Neural cell (in vitro differentiated cells): ENCODE results near the gene COL23A1. TPM values are rescaled to one million over a fixed set of nuclear protein-coding genes. Genes with fewer than 3 reads are reported as not detected.

ENCODE experiments used
- H2AFZ ChIP-seq: fragments of 200-600, 300-800 bp; sonication (generic), shearing (Covaris generic); 2 replicates; pipeline ENCODE4 v1.6.0; 2014; ENCODE audit warnings: low read depth, mild to moderate bottlenecking, antibody characterized with exemption, low read length, moderate library complexity
- H3F3A ChIP-seq: fragments of 200-600 bp; shearing (Covaris generic); 2 replicates; pipeline ENCODE4 v1.6.1; 2016; ENCODE audit warnings: mild to moderate bottlenecking, moderate library complexity, mixed read lengths, antibody characterized with exemption, low read length; ENCODE audit not compliant: insufficient read depth, poor library complexity, severe bottlenecking
- H3K27ac ChIP-seq: fragments of 200-600, 300-800 bp; sonication (generic), shearing (Covaris generic); 2 replicates; pipeline ENCODE4 v1.5.1; 2014; ENCODE audit warnings: mild to moderate bottlenecking, low read length, moderate library complexity
- H3K27me3 ChIP-seq: fragments of 300-800, 200-600 bp; sonication (generic), shearing (Covaris generic); 2 replicates; pipeline ENCODE4 v1.6.0; 2014; ENCODE audit warnings: mild to moderate bottlenecking, low read depth, low read length, moderate library complexity; ENCODE audit not compliant: insufficient read depth
- H3K36me3 ChIP-seq: fragments of 300-800, 200-600 bp; sonication (generic), shearing (Covaris generic); 2 replicates; pipeline ENCODE4 v1.5.1; 2014; ENCODE audit warnings: mild to moderate bottlenecking, antibody characterized with exemption, low read length, moderate library complexity; ENCODE audit not compliant: insufficient read depth
- H3K4me2 ChIP-seq: fragments of 300-800, 200-600 bp; sonication (generic), shearing (Covaris generic); 2 replicates; pipeline ENCODE4 v1.6.0; 2014; ENCODE audit warnings: mild to moderate bottlenecking, low read length
- H3K4me3 ChIP-seq: fragments of 300-800, 200-600 bp; sonication (generic), shearing (Covaris generic); 2 replicates; pipeline ENCODE4 v1.5.1; 2014; ENCODE audit warnings: mild to moderate bottlenecking, low read length, moderate library complexity
- H3K79me2 ChIP-seq: fragments of 200-600 bp; shearing (Covaris generic); replicated peaks from 2 replicates; pipeline ENCODE4 v1.6.0; 2014; ENCODE audit warnings: mild to moderate bottlenecking, low read length, moderate library complexity; ENCODE audit not compliant: insufficient read depth
- H3K9ac ChIP-seq: fragments of 300-800, 200-600 bp; sonication (generic), shearing (Covaris generic); 2 replicates; pipeline ENCODE4 v1.6.1; 2016; ENCODE audit warnings: mild to moderate bottlenecking, low read length, mixed read lengths
- H3K9me2 ChIP-seq: fragments of 200-600 bp; shearing (Covaris generic); 2 replicates; pipeline ENCODE4 v1.6.1; 2016; ENCODE audit warnings: mild to moderate bottlenecking, low read length, mixed read lengths; ENCODE audit not compliant: insufficient read depth
- H3K9me3 ChIP-seq: fragments of 200-600, 300-800 bp; sonication (generic), shearing (Covaris generic); 2 replicates; pipeline ENCODE4 v1.6.1; 2016; ENCODE audit warnings: mild to moderate bottlenecking, mixed run types, low read length, moderate library complexity, mixed read lengths
- H4K20me1 ChIP-seq: fragments of 200-600 bp; shearing (Covaris generic); 2 replicates; pipeline ENCODE4 v1.6.1; 2016; ENCODE audit warnings: mild to moderate bottlenecking, mixed run types; ENCODE audit not compliant: insufficient read depth
- EP300 ChIP-seq: fragments of 450-650 bp; conservative IDR thresholded peaks from 2 replicates; pipeline ENCODE4 v1.6.1; 2014; ENCODE audit warnings: antibody characterized with exemption, mild to moderate bottlenecking, moderate library complexity; ENCODE audit not compliant: poor library complexity, severe bottlenecking
- EZH2 ChIP-seq: fragments of 200-600, 300-800 bp; shearing (Covaris generic), sonication (generic); IDR thresholded peaks from 2 replicates; pipeline ENCODE4 v1.6.1; 2014; ENCODE audit warnings: antibody characterized with exemption, low read length, borderline replicate concordance, mild to moderate bottlenecking; ENCODE audit not compliant: insufficient read depth, poor library complexity, severe bottlenecking
- MXI1 ChIP-seq: fragments of 450-650 bp; conservative IDR thresholded peaks from 2 replicates; pipeline ENCODE4 v1.6.1; 2014; ENCODE audit warnings: antibody characterized with exemption, mild to moderate bottlenecking; ENCODE audit not compliant: poor library complexity, severe bottlenecking
- POLR2AphosphoS5 ChIP-seq: IDR thresholded peaks from 2 replicates; pipeline ENCODE4 v1.6.1; 2012
- RAD21 ChIP-seq: fragments of 450-650 bp; conservative IDR thresholded peaks from 2 replicates; pipeline ENCODE4 v1.6.1; 2014; ENCODE audit warnings: antibody characterized with exemption, mild to moderate bottlenecking, moderate library complexity
- SMC3 ChIP-seq: fragments of 450-650 bp; conservative IDR thresholded peaks from 2 replicates; pipeline ENCODE4 v1.6.1; 2014; ENCODE audit warnings: antibody characterized with exemption, mild to moderate bottlenecking, moderate library complexity; ENCODE audit not compliant: poor library complexity
- TAF1 ChIP-seq: IDR thresholded peaks from 2 replicates; pipeline ENCODE4 v1.6.1; 2012; ENCODE audit warnings: low read depth
- polyA plus RNA-seq: library from polyadenylated mRNA; depleted of rRNA; stranded (reverse); fragments of >200 nt; gene quantifications from 2 replicates; pipeline ENCODE4 v1.2.3, GENCODE V29; 2014
- TF ChIP-seq, protein P1 (sequence below): IDR thresholded peaks from 2 replicates; pipeline ENCODE4 v1.6.1; 2012; ENCODE audit warnings: borderline replicate concordance
- TF ChIP-seq, protein P2 (sequence below): fragments of 450-650 bp; IDR thresholded peaks from 2 replicates; pipeline ENCODE4 v1.5.1; 2014; ENCODE audit warnings: antibody characterized with exemption, mild to moderate bottlenecking, moderate library complexity; ENCODE audit not compliant: poor library complexity, severe bottlenecking

COL23A1 gene
- polyA plus RNA-seq, 1 donor from 2014 or later = not detected

DNA sequence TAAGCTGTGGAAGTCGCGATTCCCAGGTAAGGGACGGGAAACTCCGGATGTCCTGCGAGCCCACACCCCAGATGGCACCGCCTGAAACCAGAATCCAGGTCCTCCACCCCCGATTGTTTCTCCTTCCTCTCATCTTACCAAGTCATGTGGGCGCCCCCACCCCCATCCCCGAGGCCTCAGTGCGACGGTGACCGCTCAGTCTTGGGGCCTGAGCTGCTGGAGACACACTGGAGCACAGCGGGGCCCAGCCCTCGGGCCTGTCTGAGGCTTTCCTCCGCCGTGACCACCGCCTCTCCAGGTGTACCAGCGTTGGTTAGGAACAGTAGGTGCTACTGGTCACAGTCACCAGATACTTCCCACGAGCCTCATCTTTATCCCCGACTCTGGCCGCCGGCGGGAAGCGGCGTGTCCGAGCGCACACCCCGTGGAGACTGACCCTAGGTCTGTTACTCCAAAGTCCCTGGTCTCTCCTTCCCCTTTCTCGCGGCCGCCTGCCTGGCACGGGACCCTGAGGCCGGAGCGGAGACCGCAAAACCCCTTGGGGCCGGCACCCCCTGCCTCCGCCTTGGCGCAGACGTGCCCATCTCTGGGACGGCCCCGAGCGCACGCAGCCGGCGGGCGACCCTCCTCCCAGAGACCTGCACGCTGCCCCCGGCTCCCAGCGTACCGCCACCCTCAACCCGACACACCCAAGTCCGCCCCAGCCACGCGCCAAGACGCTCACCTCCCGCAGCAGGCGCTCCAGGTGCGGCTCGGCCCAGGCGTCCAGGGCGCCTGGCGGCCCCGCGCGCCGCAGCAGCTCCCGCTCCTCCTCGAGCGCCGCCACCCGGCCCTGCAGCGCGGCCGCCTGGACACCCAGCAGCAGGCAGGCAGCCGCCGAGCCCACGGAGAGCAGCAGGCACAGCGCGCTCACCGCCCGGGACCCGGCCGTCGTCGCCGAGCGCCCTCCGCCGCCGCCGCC, 733 bp downstream of the COL23A1 start:
- no peaks in the 10 kb centered on the region for H4K20me1 ChIP-seq
- H3K4me2 ChIP-seq = no peak overlapping the region
- H3K4me3 ChIP-seq = peak overlapping the region; percentile 64
- H3K9me3 ChIP-seq = no peaks in the 10 kb centered on the region
- TF ChIP-seq MXI1 (no peak), EP300 (no peak), SMC3 (peak; percentile 60), RAD21 (peak; percentile 53), EZH2 (peak; percentile 39)
- TF ChIP-seq, protein P1, sequence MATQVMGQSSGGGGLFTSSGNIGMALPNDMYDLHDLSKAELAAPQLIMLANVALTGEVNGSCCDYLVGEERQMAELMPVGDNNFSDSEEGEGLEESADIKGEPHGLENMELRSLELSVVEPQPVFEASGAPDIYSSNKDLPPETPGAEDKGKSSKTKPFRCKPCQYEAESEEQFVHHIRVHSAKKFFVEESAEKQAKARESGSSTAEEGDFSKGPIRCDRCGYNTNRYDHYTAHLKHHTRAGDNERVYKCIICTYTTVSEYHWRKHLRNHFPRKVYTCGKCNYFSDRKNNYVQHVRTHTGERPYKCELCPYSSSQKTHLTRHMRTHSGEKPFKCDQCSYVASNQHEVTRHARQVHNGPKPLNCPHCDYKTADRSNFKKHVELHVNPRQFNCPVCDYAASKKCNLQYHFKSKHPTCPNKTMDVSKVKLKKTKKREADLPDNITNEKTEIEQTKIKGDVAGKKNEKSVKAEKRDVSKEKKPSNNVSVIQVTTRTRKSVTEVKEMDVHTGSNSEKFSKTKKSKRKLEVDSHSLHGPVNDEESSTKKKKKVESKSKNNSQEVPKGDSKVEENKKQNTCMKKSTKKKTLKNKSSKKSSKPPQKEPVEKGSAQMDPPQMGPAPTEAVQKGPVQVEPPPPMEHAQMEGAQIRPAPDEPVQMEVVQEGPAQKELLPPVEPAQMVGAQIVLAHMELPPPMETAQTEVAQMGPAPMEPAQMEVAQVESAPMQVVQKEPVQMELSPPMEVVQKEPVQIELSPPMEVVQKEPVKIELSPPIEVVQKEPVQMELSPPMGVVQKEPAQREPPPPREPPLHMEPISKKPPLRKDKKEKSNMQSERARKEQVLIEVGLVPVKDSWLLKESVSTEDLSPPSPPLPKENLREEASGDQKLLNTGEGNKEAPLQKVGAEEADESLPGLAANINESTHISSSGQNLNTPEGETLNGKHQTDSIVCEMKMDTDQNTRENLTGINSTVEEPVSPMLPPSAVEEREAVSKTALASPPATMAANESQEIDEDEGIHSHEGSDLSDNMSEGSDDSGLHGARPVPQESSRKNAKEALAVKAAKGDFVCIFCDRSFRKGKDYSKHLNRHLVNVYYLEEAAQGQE = no peak
- TF ChIP-seq, protein P2, sequence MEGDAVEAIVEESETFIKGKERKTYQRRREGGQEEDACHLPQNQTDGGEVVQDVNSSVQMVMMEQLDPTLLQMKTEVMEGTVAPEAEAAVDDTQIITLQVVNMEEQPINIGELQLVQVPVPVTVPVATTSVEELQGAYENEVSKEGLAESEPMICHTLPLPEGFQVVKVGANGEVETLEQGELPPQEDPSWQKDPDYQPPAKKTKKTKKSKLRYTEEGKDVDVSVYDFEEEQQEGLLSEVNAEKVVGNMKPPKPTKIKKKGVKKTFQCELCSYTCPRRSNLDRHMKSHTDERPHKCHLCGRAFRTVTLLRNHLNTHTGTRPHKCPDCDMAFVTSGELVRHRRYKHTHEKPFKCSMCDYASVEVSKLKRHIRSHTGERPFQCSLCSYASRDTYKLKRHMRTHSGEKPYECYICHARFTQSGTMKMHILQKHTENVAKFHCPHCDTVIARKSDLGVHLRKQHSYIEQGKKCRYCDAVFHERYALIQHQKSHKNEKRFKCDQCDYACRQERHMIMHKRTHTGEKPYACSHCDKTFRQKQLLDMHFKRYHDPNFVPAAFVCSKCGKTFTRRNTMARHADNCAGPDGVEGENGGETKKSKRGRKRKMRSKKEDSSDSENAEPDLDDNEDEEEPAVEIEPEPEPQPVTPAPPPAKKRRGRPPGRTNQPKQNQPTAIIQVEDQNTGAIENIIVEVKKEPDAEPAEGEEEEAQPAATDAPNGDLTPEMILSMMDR = peak; percentile 55
- no peak overlapping the region for H2AFZ ChIP-seq
- H3K27ac ChIP-seq = no peak overlapping the region
- H3K27me3 ChIP-seq = peaks cover 42% of the 10 kb centered on the region
- H3F3A ChIP-seq = peaks cover 4% of the 10 kb centered on the region
- H3K36me3 ChIP-seq = no peaks in the 10 kb centered on the region
- no peaks in the 10 kb centered on the region for H3K9me2 ChIP-seq
- H3K9ac ChIP-seq = no peak overlapping the region
- no peaks in the 10 kb centered on the region for H3K79me2 ChIP-seq

DNA sequence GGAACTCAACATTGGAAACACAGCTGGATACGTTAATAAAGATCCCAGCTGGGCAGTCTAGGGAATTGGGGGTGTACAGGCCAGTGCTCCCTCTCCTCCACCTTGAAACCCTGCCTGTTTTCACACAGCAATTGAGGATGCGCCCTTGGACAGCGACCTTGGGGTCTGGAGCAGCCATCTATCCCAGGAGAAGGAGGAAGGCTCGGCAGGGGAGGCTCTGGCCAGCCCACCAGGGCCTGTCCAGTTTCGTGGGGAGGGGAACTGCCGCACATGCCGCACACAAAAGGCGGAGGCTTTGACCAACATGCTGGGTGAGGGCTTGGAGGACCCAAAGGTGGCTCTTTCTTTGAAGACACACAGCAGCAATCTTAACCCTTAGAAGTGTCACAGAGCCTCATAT, 1.4 kb downstream of the COL23A1 start:
- Histone ChIP-seq H3K27ac (no peak overlapping the region), H3K36me3 (no peaks in the 10 kb centered on the region), H2AFZ (no peak overlapping the region), H3K27me3 (peaks cover 42% of the 10 kb centered on the region), H3K4me3 (no peak overlapping the region), H4K20me1 (no peaks in the 10 kb centered on the region), H3K79me2 (no peaks in the 10 kb centered on the region), H3K4me2 (no peak overlapping the region), H3K9ac (no peak overlapping the region), H3K9me2 (no peaks in the 10 kb centered on the region), H3F3A (peaks cover 4% of the 10 kb centered on the region), H3K9me3 (no peaks in the 10 kb centered on the region)
- TF ChIP-seq POLR2AphosphoS5 = no peak
- no peak for TF ChIP-seq RAD21
- TF ChIP-seq EZH2 = no peak
- no peak for TF ChIP-seq EP300
- TF ChIP-seq TAF1 = no peak
- TF ChIP-seq, protein P1 = no peak
- TF ChIP-seq, protein P2 = no peak
- no peak for TF ChIP-seq SMC3
- no peak for TF ChIP-seq MXI1
